Measurements from ENCODE around the gene CMAS. TPM values are rescaled to one million over a fixed set of nuclear protein-coding genes. Genes with fewer than 3 reads are reported as not detected.
"Not testable (repeated sequence)": the region's sequence is repeated elsewhere in the genome, so short reads cannot be mapped to it uniquely, and the experiment has no call there.

Gene CMAS
- total RNA-seq, 1 donor from 2014 or later = 37.9 TPM

GRCh38 chr12:22016982-22017381, 29.0 kb upstream of the CMAS start:
- H3K4me1 ChIP-seq (ENCODE audit: insufficient read depth, low read length) = no peaks in the 10 kb centered on the region
- FAIRE-seq = peak; percentile 5
- no peaks in the 10 kb centered on the region for H3K36me3 ChIP-seq (ENCODE audit: insufficient read depth, low read length)
- no peak overlapping the region for H3K9ac ChIP-seq (ENCODE audit: low read length)
- no peaks in the 10 kb centered on the region for H3K27me3 Mint-ChIP-seq (ENCODE audit: low read depth, unreplicated experiment)
- no peaks in the 10 kb centered on the region for H3K27me3 ChIP-seq (ENCODE audit: insufficient read depth, low read length)
- DNase-seq (ENCODE audit: low read depth) = no peak
- H3K27ac Mint-ChIP-seq (ENCODE audit: unreplicated experiment) = no peak overlapping the region
- H3K9me3 ChIP-seq (ENCODE audit: insufficient read depth, low read depth, low read length) = no peaks in the 10 kb centered on the region
- H3K79me2 ChIP-seq (ENCODE audit: insufficient read depth, low read length) = no peaks in the 10 kb centered on the region
- no peak overlapping the region for H3K4me3 Mint-ChIP-seq (ENCODE audit: unreplicated experiment)
- TF ChIP-seq CTCF (IDR thresholded peaks at IDR 0.05; ENCODE audit: insufficient read depth, low read depth, low read length) (no peak), EZH2 (IDR thresholded peaks at IDR 0.05; ENCODE audit: insufficient read depth, low read length) (no peak)
- no peak overlapping the region for H3K4me3 ChIP-seq (ENCODE audit: insufficient read depth, low read depth, low read length)
- H4K20me1 ChIP-seq (ENCODE audit: insufficient read depth, low read length) = no peaks in the 10 kb centered on the region
- no peaks in the 10 kb centered on the region for H3K4me1 Mint-ChIP-seq (ENCODE audit: low read depth, unreplicated experiment)
- no peak overlapping the region for H3K4me2 ChIP-seq (ENCODE audit: low read length)
- no peak overlapping the region for H3K27ac ChIP-seq (ENCODE audit: low read depth, low read length)
- no peaks in the 10 kb centered on the region for H3K36me3 Mint-ChIP-seq (ENCODE audit: low read depth, unreplicated experiment)
- H2AFZ ChIP-seq (ENCODE audit: low read depth, low read length) = no peak overlapping the region
- H3K9me3 Mint-ChIP-seq (ENCODE audit: unreplicated experiment) = no peaks in the 10 kb centered on the region

- Histone ChIP-seq H4K20me1 (ENCODE audit: insufficient read depth, low read length) (no peaks in the 10 kb centered on the region), H3K27me3 (ENCODE audit: insufficient read depth, low read length) (no peaks in the 10 kb centered on the region), H3K79me2 (ENCODE audit: insufficient read depth, low read length) (no peaks in the 10 kb centered on the region), H3K4me3 (ENCODE audit: insufficient read depth, low read depth, low read length) (no peak overlapping the region), H2AFZ (ENCODE audit: low read depth, low read length) (no peak overlapping the region), H3K9ac (ENCODE audit: low read length) (no peak overlapping the region), H3K4me1 (ENCODE audit: insufficient read depth, low read length) (no peaks in the 10 kb centered on the region), H3K9me3 (ENCODE audit: insufficient read depth, low read depth, low read length) (peaks cover 3% of the 10 kb centered on the region), H3K27ac (ENCODE audit: low read depth, low read length) (no peak overlapping the region), H3K4me2 (ENCODE audit: low read length) (no peak overlapping the region), H3K36me3 (ENCODE audit: insufficient read depth, low read length) (no peaks in the 10 kb centered on the region)
- Mint-ChIP-seq H3K36me3 (ENCODE audit: low read depth, unreplicated experiment) (no peaks in the 10 kb centered on the region), H3K4me1 (ENCODE audit: low read depth, unreplicated experiment) (no peaks in the 10 kb centered on the region), H3K4me3 (ENCODE audit: unreplicated experiment) (no peak overlapping the region), H3K27ac (ENCODE audit: unreplicated experiment) (no peak overlapping the region), H3K9me3 (ENCODE audit: unreplicated experiment) (no peaks in the 10 kb centered on the region), H3K27me3 (ENCODE audit: low read depth, unreplicated experiment) (no peaks in the 10 kb centered on the region)
- no peak for FAIRE-seq
- DNase-seq (ENCODE audit: low read depth) = no peak
- TF ChIP-seq EZH2 (IDR thresholded peaks at IDR 0.05; ENCODE audit: insufficient read depth, low read length) = no peak
- TF ChIP-seq CTCF (IDR thresholded peaks at IDR 0.05; ENCODE audit: insufficient read depth, low read depth, low read length) = peak; percentile 29
These were observed 27.2 kb upstream of the CMAS start for GRCh38 chr12:22018860-22019259.

- not testable (repeated sequence) for H3K36me3 ChIP-seq (ENCODE audit: insufficient read depth, low read length); H3K4me3 ChIP-seq (ENCODE audit: insufficient read depth, low read depth, low read length); H2AFZ ChIP-seq (ENCODE audit: low read depth, low read length); DNase-seq (ENCODE audit: low read depth); H3K4me1 Mint-ChIP-seq (ENCODE audit: low read depth, unreplicated experiment); H3K4me2 ChIP-seq (ENCODE audit: low read length); H4K20me1 ChIP-seq (ENCODE audit: insufficient read depth, low read length); H3K27ac Mint-ChIP-seq (ENCODE audit: unreplicated experiment); H3K79me2 ChIP-seq (ENCODE audit: insufficient read depth, low read length); H3K4me1 ChIP-seq (ENCODE audit: insufficient read depth, low read length); H3K4me3 Mint-ChIP-seq (ENCODE audit: unreplicated experiment); H3K9me3 ChIP-seq (ENCODE audit: insufficient read depth, low read depth, low read length); H3K27me3 Mint-ChIP-seq (ENCODE audit: low read depth, unreplicated experiment); H3K27ac ChIP-seq (ENCODE audit: low read depth, low read length); H3K9ac ChIP-seq (ENCODE audit: low read length); H3K27me3 ChIP-seq (ENCODE audit: insufficient read depth, low read length); H3K9me3 Mint-ChIP-seq (ENCODE audit: unreplicated experiment); H3K36me3 Mint-ChIP-seq (ENCODE audit: low read depth, unreplicated experiment); FAIRE-seq
These were observed 22.5 kb upstream of the CMAS start for GRCh38 chr12:22023489-22023888.

Data from astrocyte (in vitro differentiated cells and primary cell).